Measurements from ENCODE around the gene PAK1. TPM values are rescaled to one million over a fixed set of nuclear protein-coding genes. Genes with fewer than 3 reads are reported as not detected.

The PAK1 gene
- total and polyA plus RNA-seq, 10 of the 15 experiments (the other 5 are each of a cell fraction or from before 2014, with no cell fraction given) = 43.8 to 321 (median 110) TPM

GRCh38 chr11:77431813-77432212, 42.1 kb downstream of the PAK1 start:
- ChIA-PET SMC1A (ENCODE audit: uncharacterized antibody, unreplicated experiment) (interaction anchor here (0.5 to 2.6 kb wide), 11 partner anchors 9 to 39 kb away, joined by 3 to 14 read pairs (median 6); no protein-coding TSS in a partner anchor), RAD21 (ENCODE audit: unreplicated experiment) (interaction anchor here (0.8 to 2.1 kb wide), 8 partner anchors 13 to 40 kb away, joined by 3 to 12 read pairs (median 4); no protein-coding TSS in a partner anchor), CTCF (interaction anchor here (1.1 to 2.8 kb wide), 7 partner anchors 9 to 117 kb away, joined by 3 to 15 read pairs (median 5); no protein-coding TSS in a partner anchor), POLR2A (interaction anchor here (1.0 to 2.2 kb wide), 5 partner anchors 8 to 39 kb away, joined by 3 to 9 read pairs (median 5); no protein-coding TSS in a partner anchor)
- H3K79me2 ChIP-seq (ENCODE audit: control insufficient read depth, insufficient read depth, low read length) = peaks cover 50% of the 10 kb centered on the region
- H3K9me3 ChIP-seq (replicated peaks; ENCODE audit: control insufficient read depth, insufficient read depth, low read length) = no peaks in the 10 kb centered on the region
- H3K27ac ChIP-seq (ENCODE audit: control insufficient read depth, insufficient read depth) = no peak overlapping the region
- in situ Hi-C loops (cut with MboI) = no loop called here
- FAIRE-seq (no peak), ATAC-seq (peak; percentile 65), DNase-seq (ENCODE audit: low read depth, low spot score) (no peak)
- WGBS (ENCODE audit: insufficient coverage, insufficient replicate concordance, low lambda C conversion rate, missing lambda C conversion rate) = 0% methylated on average over 1 of the region's 1 CpG
- H2AFZ ChIP-seq (ENCODE audit: control insufficient read depth, low read depth, low read length) = no peak overlapping the region
- H3K9ac ChIP-seq (ENCODE audit: control insufficient read depth, insufficient read depth, low read length) = no peak overlapping the region
- intact Hi-C loops (cut with micrococcal nuclease; ENCODE audit: unreplicated experiment) = no loop called here
- no peaks in the 10 kb centered on the region; a peak in 1 of 4 replicates for H3K36me3 ChIP-seq (ENCODE audit: control insufficient read depth in 2 of 2, insufficient read depth in 2 of 2, low read length in 1 of 2)
- no peak overlapping the region for H3K4me3 ChIP-seq
- TF ChIP-seq NRF1 (conservative IDR thresholded peaks at IDR 0.05; ENCODE audit: low read depth, low read length) (no peak), TCF12 (IDR thresholded peaks at IDR 0.05; ENCODE audit: low read depth, low read length) (no peak), ZNF384 (IDR thresholded peaks at IDR 0.05; ENCODE audit: borderline replicate concordance, low read depth, low read length) (0 out of 2 replicates have a peak, but pooled peaks have one; percentile 17), SUZ12 (IDR thresholded peaks at IDR 0.05; ENCODE audit: unreplicated experiment) (no peak), RUNX3 (IDR thresholded peaks at IDR 0.05; ENCODE audit: low read length) (0 out of 2 replicates have a peak, but pooled peaks have one; percentile 51), CREM (IDR thresholded peaks at IDR 0.05; ENCODE audit: low read depth) (no peak), CBFB (IDR thresholded peaks at IDR 0.05; ENCODE audit: low read depth) (no peak), BRCA1 (IDR thresholded peaks at IDR 0.05; ENCODE audit: low read depth, low read length) (no peak), MAX (IDR thresholded peaks at IDR 0.05; ENCODE audit: low read depth, low read length) (no peak), ATF7 (IDR thresholded peaks at IDR 0.05; ENCODE audit: low read depth) (peak; percentile 66), ZBTB11 (CRISPR knock-in tag; IDR thresholded peaks at IDR 0.05) (no peak), SMC3 (IDR thresholded peaks at IDR 0.05; ENCODE audit: borderline replicate concordance, low read length) (no peak), ZZZ3 (IDR thresholded peaks at IDR 0.05; ENCODE audit: control insufficient read depth, insufficient read length, low read depth) (no peak), SRF (IDR thresholded peaks at IDR 0.05; ENCODE audit: low read depth in 2 of 2, low read length in 2 of 2) (no peak), BMI1 (IDR thresholded peaks at IDR 0.05; ENCODE audit: borderline replicate concordance) (no peak), JUNB (IDR thresholded peaks at IDR 0.05) (peak; percentile 17; the same call in 1 of the 2 replicates), MEF2A (IDR thresholded peaks at IDR 0.05; ENCODE audit: insufficient read depth, low read depth, low read length) (no peak), MTA2 (IDR thresholded peaks at IDR 0.05; ENCODE audit: low read depth) (peak; percentile 63; the same call in 1 of the 2 replicates), NFIC (IDR thresholded peaks at IDR 0.05; ENCODE audit: low read depth, low read length) (no peak), ZNF24 (IDR thresholded peaks at IDR 0.05) (peak; percentile 45; the same call in 1 of the 2 replicates)
- TF ChIP-seq, protein P1, sequence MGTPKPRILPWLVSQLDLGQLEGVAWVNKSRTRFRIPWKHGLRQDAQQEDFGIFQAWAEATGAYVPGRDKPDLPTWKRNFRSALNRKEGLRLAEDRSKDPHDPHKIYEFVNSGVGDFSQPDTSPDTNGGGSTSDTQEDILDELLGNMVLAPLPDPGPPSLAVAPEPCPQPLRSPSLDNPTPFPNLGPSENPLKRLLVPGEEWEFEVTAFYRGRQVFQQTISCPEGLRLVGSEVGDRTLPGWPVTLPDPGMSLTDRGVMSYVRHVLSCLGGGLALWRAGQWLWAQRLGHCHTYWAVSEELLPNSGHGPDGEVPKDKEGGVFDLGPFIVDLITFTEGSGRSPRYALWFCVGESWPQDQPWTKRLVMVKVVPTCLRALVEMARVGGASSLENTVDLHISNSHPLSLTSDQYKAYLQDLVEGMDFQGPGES (IDR thresholded peaks at IDR 0.05) = no peak
- no peaks in the 10 kb centered on the region for H3K27me3 ChIP-seq (replicated peaks in 1 of 2; ENCODE audit: control insufficient read depth in 2 of 2, insufficient read depth in 2 of 2, low read length in 1 of 2)
- H4K20me1 ChIP-seq (ENCODE audit: control insufficient read depth, insufficient read depth) = no peaks in the 10 kb centered on the region
- H3K4me1 ChIP-seq (ENCODE audit: control insufficient read depth, insufficient read depth, low read length) = peaks cover 20% of the 10 kb centered on the region; the same call in 1 of the 2 replicates
- BruUV-seq (replicated peaks) = no TSS peak
- no peak overlapping the region for H3K4me2 ChIP-seq (ENCODE audit: control insufficient read depth, insufficient read depth)

All from GM12878 (cell line).